Measurements from ENCODE around the gene SELENOP. TPM values are rescaled to one million over a fixed set of nuclear protein-coding genes. Genes with fewer than 3 reads are reported as not detected.
"Not testable (repeated sequence)": the region's sequence is repeated elsewhere in the genome, so short reads cannot be mapped to it uniquely, and the experiment has no call there.

Gene SELENOP, protein sequence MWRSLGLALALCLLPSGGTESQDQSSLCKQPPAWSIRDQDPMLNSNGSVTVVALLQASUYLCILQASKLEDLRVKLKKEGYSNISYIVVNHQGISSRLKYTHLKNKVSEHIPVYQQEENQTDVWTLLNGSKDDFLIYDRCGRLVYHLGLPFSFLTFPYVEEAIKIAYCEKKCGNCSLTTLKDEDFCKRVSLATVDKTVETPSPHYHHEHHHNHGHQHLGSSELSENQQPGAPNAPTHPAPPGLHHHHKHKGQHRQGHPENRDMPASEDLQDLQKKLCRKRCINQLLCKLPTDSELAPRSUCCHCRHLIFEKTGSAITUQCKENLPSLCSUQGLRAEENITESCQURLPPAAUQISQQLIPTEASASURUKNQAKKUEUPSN
- total RNA-seq = 53.7 TPM

DNA sequence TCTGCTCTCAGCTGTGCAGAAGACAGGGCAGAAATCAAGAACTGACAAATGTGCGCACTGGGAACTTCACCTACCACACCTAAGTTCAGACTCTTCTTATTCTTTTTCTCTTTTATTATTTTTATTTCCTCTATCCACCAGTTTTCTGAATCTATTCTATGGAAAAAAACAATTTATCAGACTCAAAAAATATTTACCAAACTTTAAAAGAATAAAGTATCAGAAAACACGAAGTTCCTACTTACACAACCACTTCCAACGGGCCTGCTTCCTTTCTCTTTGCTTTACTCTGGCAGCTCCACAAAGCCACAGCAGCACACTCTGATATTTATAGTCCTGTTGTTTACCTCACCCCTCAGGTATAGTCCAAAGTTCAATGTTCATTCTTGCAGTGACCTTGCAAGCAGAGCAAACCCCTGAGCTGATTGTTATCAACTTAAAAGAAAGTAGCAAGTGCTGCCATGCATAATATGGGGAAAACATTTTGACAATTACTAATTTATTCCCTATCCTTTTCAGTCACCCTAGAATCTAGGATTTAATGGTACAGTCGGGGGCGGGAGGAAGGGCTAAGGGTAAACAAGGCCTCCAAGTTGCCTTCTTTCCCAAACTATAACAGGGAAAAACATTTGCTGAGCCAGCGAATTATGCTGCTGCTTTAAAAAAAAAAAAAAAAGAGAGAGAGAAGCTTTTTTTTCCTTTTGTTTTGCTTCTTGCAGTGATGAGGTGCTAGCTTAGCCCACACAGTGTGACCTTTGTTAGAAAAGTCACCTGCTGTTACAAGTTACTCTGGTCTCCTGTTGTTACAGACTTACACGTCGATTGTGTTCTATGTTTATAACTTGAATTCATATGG, at the start of gene SELENOP:
TSS of gene SELENOP (minus strand) at position 302 of the 856 bp plus-strand sequence. CDS start 3,539 bp downstream, outside the sequence.
- peak; percentile 11 for DNase-seq

- peak; percentile 42 for DNase-seq
These were observed 47.0 kb upstream of the SELENOP start for GRCh38 chr5:42858687-42859086.

DNA sequence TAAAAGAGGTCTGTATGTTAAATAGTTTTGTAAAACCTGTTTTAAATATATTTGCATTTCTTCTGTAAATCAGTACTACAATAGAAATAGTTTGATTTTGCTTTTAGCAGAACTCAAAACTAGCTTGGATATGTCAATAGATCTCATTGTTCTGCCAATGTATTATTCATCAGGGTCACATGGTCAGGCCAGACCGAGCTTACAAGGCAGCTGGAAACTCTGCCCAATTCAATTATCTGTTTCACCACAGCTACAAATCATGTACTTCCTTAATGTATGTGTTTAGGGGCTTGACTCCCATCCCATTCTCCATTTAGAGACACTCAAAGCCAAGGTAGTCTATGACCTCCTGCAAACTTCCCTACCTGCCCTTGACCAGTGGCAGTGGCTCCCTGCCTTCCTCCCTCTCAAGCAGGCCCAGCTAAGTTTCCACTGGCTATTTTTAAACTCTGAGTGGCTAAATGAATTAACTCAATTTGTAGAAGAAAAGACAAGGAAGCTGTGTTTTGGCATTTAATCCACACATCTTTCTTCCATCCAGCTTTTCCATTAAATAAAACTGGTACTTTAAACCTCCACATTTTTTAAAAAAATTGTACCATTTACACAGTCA, 46.4 kb upstream of the SELENOP start:
- DNase-seq = no peak

DNA sequence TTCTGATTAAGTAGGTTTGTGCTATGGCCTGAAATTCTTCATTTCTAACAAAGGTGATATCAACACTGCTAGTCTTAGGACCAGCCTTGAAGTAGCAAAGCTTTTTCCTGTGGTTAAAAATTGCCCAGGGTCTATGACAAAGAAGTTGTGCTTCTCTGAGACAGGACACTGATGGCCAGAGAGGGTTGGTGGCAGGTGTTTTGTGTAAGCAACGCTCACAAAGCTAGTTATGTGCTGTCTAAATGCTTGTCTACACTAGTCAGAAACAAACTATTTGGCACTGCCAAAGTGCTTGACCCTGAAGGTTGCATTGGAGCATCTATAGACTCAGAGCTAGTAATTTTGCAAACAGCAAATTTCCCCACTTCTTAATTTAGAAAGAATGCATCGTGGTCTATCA, 44.1 kb upstream of the SELENOP start:
- no peak for DNase-seq

GRCh38 chr5:42855386-42855785, 43.7 kb upstream of the SELENOP start:
- DNase-seq = no peak

- DNase-seq = no peak
These were observed 43.1 kb upstream of the SELENOP start for GRCh38 chr5:42854795-42855194.

GRCh38 chr5:42852826-42853225, 41.1 kb upstream of the SELENOP start:
- DNase-seq = no peak

DNA sequence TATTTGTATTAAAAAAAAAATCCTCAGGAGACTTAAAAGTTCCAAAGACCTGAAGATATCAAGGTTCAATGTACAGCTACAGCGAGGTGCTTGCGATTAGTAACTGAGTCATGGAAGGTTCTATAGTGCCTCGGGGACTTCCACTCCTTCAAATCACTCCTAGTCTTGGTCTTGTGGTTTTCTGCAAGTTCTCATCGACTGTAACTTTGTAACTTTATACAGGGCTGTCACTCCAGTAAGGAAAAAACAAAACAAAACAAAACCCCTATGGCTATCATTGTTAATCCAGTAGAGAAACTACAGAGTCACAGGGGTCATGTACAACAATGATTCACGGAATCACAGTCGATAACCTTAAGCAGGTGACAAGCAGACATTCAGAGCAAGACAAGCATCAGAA, 39.8 kb upstream of the SELENOP start:
- DNase-seq = no peak

DNA sequence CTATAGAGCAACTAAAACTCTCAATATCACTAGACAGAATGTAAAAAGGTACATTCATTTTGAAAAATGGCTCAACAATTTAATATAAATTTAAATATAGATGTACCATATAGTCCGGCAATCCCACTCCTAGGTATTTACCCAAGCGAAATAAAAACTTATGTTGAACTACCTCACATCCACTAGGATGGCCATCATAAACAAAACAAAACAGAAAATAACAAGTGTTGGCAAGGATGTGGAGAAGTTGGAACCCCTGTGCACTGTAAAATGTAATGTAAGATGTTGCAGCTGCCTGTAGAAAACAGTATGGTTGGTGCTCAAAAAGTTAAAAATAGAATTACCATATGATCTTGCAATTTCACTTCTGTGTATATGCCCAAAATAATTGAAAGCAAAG, 36.9 kb upstream of the SELENOP start:
- no peak for DNase-seq

DNA sequence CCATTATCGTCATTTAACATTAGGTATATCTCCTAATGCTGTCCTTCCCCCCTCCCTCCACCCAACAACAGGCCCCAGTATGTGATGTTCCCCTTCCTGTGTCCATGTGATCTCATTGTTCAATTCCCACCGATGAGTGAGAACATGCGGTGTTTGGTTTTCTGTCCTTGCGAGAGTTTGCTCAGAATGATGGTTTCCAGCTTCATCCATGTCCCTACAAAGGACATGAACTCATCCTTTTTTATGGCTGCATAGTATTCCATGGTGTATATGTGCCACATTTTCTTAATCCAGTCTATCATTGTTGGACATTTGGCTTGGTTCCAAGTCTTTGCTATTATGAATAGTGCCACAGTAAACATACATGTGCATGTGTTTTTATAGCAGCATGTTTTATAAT, 32.7 kb upstream of the SELENOP start:
- not testable (repeated sequence) for DNase-seq

- no peak for DNase-seq
These were observed 32.1 kb upstream of the SELENOP start for GRCh38 chr5:42843675-42844292.

DNA sequence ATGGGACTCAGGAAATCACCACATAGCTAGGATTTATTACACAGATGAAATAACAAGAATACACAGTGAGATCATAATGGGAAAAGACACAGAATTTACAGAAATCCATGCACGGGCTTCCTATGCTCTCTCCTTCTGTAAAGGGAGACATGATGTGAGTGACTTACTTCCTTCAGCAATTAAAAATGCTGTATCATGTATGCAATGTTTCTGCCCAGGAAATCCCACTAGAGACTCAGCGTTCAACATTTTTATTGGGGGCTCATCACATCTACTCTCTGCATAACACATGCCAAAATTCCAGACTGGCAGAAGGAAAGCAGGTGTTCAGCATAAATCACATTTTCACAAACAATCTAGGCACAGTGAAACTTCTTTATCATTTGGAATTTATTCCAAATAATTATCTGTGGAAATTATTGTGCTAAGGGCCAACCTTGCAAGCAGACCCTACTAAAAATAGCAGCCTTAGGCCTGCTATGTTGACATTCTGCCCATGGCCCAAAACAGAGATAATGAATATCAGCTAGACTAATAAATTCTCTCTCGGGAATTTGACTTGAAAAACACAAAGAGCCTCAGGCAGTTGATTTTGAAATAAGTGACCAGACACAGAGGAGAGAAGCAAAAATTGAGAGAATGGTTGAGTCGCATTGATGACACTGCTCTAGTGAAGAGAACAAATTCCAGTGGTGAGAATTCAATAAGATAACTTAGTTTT, 31.4 kb upstream of the SELENOP start:
- no peak for DNase-seq

DNA sequence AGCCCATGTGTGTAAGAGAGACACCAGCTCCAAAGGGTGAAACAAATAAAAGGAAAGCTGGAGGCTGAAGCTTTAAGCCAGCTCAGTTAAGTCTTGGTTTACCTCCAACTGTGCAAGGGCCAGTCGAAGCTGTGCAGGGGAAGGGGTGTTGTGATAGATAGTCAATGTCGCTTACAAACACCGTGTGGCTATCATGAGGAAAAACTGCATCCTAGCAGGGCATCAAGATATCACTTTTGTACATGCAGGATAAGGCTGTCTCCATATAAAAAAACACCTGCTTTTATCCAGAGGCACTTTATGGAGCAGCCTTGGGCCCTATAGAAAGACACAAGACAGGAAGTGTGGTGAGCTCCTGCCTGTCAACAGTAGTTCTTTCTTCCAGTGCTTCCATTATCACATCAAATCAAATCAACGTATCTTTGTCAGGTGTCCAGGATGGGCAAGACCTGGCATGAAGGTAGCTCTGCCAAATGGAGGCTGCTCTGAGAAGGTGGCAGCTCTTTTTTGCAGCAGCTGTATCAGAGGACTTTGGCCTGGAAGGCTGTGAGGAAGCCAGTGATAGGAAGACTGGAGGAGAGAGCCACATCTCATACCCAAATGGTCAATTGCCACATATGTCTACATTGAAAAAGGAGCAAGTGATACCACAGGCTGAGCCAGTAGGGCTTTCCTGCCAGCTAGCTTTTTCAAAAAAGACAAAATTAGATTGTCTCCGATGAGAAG, 29.3 kb upstream of the SELENOP start:
- DNase-seq = no peak

DNA sequence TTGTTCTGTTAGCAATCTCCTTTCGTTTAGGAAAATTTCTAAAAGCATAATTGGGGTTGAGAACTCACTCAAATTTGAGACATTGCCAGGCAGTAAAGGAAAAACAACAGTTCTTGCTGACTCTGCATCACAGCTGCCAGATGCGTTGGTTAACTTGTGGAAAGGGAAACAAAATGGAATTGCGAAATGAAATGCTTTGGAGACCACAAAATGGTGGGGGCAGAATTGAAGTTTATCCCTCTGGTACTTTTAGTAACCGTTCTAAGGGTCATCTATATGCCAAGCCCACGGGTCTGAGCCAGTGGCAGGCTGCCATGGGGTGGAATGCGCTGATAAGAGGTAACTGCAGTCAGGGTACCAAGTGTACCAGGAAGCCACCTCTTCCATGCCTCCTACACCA, 28.6 kb upstream of the SELENOP start:
- no peak for DNase-seq

- DNase-seq = no peak
These were observed 27.5 kb upstream of the SELENOP start for GRCh38 chr5:42839196-42839595.

GRCh38 chr5:42837601-42838000, 25.9 kb upstream of the SELENOP start:
- no peak for DNase-seq

GRCh38 chr5:42836070-42836769, 24.5 kb upstream of the SELENOP start:
- no peak for DNase-seq

GRCh38 chr5:42832060-42832459, 20.4 kb upstream of the SELENOP start:
- no peak for DNase-seq

- no peak for DNase-seq
These were observed 19.2 kb upstream of the SELENOP start for GRCh38 chr5:42830924-42831323.

DNA sequence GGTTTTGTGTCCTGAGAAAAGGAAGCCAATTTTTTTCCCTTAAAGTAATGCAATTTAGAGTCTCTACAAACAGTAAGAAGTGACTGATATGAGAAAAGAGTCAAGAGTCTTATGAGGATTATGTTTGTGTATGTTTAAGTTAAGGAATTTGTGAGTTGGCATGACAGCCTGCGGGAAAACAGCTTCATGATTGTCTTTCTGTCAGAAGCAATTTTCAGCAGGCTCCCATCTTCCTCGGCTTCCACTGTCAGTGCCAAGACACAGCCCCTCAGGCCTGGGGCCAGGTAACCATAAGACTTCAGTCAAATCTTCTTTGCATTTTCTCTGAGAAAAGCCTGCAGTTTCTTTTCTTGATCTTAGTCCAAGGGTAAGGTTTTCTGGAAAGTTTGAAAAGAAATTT, 17.0 kb upstream of the SELENOP start:
- no peak for DNase-seq
